NCI-H446 (cell line): Measurements from ENCODE around the gene NEDD4.
"Not testable (repeated sequence)": the region's sequence is repeated elsewhere in the genome, so short reads cannot be mapped to it uniquely, and the experiment has no call there.

Experiments
- DNase-seq, 2 experiments: peaks; one replicate each; lab custom pipeline; 2025; lab: John Stamatoyannopoulos, UW

NEDD4 gene

DNA sequence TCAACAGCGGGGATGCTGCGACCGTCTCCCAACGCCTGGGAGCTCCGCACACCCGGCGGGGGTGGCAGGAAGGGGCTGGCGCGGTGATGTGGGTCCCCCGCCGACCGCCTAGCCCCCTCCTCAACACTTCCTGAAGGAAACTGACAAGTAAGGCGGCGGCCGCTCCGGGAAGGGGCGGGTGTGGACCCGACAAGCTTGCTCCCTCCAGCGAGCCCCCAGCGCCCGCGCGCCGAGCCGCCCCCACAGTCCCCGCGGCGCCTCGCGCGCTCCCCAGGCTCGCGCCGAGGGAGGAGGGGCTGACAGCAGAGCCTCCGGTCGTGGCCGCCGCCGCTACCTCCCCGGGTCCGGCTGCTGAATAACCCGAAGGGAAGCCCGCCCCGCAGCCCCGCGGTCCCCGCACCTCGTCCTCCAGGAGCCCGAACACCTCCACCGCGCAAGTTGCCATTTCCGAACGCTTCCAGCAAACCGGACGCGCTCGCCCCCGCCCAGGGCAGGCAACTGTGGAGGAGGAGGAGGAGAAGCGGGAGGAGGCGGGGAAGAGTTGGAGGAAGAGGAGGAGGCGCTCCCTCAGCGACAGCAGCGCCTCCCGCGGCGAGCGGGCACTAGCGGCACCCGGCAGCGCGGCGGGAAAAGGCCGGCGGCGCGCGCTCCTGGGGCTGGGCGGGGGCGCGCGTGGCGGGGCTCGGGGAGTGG lies at the start of gene NEDD4:
Gene NEDD4 (minus strand): TSS at position 502 of the 693 bp plus-strand sequence. CDS start 57 bp downstream, at position 445.
- DNase-seq, result peak; percentile 14 to 74

DNA sequence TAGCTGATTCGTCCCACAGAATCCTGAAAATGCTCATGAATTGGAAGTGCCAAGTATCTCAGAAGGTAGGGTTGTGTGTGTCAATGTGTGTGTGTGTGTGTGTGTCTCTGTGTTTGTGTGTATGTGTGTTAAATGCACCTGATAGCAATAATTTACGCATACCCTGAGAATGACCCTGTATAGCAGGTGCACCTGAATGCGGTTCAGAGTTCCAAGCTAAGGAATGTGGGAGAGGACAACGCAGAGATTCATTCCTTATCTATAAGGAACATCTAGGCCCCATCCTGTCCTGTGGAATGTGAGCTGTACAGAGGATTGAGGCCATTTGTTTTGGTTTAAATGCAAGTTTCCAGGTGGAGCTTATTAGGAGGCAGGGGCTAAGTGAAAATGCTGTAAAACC lies 49.1 kb upstream of the NEDD4 start:
- no peak for DNase-seq

DNA sequence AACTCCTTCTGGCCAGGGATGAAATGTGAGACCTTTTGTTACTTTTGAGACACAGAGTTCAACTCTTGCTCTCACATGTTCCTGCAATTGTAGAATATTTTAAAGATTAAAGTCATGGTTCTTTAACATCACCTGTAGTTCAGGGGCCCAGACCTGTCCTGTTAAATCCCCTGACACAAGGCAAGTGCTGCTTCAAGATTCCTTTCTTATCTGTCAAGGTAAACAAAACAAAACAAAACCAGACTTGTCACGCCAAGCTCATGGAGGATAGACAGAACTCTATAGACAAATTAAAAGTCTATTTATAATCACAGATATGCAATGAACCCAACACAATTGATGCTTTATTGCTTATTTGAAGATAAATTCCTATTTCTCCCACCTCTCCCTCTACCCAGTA lies 48.6 kb upstream of the NEDD4 start:
- DNase-seq, result no peak

DNA sequence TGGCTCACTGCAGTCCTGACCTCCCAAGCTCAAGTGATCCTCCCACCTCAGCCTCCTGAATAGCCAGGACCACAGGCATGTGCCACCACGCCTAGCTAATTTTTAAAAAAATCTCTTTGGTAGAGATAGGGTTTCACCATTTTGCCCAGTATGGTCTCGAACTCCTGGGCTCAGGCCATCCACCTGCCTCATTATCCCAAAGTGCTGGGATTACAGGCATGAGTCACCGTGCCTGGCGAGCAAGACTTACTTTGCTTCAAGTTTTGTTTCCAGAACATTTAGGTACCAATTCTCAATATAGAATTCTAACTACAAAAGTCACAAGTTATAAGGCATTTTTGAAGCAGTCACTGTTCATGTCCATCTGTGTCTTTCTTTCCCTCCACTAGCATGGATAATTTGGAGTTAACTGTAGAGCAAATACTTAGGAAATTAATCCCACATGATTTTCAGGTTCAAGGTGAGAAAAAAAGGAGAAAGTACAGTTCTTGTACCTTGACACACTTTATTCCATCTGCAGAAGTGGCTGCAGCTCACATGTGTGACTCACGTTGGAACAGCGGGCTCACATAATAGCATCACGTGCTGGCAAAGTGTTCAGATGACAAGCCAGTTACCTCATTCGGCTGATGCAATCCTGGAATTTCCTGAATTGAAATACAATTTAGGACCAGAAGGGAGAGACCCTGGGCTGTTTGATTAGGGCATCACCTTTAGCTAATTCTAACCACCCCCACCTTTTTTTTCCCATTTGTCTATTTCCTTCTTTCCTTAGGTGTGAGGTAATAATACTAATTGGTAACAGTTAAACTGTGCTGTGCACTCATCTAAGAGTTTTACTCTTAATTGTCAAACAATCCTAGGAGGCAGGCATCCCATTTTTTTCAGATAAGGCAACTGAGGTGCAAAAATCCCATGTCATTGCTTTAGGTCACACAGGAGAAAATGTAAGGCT lies 46.9 kb upstream of the NEDD4 start:
- DNase-seq, result peak in 1 of 2 experiments; percentile 30

DNA sequence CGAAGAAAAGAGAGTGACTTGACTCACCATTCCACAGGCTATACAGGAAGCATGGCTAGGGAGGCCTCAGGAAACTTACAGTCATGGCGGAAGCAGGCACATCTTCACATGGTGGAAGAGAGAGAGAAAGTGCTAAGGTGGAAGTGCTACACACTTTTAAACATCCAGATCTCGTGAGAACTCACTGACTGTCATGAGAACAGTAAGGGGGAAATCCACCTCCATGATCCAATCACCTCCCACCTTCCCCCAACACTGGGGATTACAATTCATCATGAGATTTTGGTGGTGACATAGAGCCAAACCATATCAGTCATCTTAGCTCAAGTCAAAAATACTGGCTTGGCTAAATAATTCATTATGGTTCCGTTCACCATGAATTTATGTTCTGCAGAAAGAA lies 45.3 kb upstream of the NEDD4 start:
- DNase-seq, result no peak

DNA sequence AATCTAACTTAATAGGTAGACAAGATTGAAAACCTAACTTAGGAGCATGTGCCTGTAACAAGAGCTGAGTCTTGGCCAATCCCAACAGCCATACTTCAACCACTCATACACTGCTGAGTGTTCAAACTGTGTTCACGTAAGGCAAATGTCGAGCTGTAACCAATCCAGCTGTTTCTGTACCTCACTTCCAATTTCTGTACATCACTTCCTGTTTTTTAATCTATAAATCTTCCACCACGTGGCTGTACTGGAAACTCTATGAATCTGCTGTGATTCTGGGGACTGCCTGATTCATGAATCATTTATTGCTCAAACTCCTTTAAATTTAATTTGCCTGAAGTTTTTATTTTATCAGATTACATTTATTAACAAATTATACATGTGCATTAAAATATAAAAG lies 44.6 kb upstream of the NEDD4 start:
- DNase-seq, result no peak

DNA sequence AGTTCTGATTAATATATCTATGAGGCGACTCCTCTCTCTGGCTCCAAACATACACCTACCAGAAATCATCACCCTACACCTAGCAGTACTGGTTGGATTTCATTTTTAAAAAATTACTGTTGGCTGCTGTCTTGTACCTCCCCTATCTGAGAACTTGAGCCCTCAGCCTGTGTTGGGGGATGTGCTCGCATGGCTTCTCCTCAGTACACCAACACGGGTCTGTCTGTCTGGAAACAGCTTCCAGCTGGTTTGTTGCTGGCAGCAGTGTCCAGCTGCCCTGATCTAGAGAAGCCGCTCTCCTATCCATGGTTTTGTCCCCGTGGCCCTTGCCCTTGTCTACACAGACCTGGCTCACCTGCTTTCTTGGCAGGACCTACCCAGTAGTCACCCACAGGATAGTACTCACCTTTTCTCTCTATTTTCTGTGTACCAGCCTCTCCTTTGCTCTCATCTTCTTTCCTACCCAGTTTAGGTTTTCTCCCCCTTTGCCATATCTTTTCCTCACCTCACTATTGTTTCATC lies 43.2 kb upstream of the NEDD4 start:
- no peak for DNase-seq

DNA sequence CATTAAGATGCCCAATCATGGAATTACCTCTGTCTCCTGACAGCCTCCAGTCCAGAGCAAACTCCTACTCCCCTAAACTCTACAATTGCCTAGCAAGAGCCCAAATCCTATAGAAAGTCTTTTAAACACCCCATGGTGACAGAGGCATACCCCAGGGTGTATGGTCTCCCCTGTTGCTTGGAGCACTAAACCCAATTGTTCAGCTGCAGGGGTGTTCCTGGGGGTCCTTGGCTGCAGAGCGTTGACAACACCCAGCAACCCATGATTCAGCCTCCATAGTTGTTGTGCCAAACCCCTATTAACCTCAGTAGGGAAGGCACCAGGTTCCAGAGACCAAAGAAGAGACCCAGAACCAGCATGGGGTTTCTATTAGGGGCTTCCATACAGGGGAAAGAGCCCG lies 41.8 kb upstream of the NEDD4 start:
- DNase-seq, result no peak

DNA sequence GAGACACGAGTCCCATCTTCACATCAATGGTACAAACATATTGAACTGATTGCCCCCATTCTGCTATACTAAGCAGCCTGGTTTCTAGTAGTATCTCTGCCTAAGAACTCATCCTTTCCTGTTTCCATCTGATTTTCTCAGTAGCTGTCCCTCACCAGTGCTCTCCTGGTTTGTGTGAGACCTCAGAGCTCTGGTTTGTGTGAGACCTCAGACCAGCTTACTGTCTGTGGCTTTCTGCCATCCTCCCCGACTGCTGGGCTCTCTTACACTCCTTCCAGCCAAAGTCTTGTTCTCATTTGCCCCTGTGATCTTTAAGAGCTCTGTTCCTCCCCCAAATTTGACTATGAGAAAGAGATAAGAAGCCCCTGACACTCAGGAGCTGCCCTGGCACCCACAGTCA lies 41.1 kb upstream of the NEDD4 start:
- no peak for DNase-seq

DNA sequence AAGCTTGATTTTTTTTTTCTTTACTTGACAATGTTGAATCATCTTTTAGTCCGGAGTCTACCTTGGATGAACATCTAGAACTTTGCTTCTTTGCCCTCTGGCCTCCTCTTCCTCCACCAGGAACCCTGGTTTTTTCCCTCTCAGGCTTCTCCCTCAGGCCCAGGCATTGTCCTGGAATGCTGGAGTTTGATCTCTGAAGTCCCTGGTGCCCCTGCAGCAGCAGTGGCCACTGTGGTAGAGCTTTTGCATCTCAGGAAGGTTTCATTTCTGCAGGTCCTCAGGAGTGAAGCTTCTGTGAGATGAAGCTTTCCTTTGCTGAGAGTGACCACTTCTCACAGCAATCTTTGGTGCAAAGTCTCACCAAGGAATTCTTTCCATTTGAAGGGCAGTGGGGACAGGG lies 39.0 kb upstream of the NEDD4 start:
- no peak for DNase-seq

DNA sequence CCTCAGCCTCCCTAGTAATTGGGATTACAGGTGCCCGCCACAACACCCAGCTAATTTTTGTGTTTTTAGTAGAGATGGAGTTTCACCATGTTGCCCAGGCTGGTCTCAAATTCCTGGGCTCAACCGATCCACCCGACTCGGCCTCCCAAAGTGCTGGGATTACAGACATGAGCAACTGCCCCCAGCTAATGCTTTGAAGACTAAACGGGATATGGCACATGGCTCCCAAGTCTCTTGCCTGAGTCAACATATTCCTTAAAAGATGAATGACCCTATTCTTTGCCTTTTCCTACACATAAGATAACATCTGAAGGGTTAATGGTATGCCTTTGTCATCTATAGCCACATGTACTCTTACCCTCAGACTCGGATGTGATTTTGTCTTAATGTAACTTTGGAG lies 38.4 kb upstream of the NEDD4 start:
- no peak for DNase-seq

DNA sequence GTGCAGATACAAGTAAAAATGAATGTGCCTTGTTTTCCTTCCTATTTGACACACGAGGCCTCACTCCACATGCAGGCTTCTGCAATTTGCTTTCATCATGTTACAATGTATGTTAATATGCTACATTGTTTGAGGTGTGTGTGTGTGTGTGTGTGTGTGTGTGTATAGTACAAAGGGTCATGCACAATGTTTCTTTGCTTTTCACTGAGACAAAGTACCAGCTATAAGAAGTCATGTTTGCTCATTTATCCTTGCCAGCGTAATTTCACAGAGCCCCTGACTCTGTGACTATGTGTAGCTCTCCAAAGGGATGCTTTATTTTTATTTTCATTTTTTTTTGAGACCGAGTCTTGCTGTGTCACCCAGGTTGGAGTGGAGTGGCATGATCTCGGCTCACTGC lies 38.0 kb upstream of the NEDD4 start:
- DNase-seq, result no peak

DNA sequence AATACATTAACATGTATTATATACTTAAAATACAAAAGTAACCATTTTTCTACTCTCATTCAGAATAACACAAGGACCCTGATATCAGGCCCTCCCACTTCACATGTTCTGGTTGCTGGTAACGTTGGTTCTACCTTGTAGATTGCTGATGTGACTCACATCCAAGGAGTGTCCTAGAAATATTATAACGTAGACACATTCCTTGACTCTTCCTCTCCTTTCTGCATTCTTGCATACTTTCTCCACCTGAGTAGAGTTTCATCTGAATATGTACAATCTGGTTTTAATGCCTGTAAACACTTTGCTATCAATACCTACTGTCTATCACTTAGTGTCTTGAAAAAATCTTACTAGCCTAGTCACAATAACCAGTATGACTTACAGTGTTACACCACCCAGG lies 35.0 kb upstream of the NEDD4 start:
- DNase-seq, result no peak

DNA sequence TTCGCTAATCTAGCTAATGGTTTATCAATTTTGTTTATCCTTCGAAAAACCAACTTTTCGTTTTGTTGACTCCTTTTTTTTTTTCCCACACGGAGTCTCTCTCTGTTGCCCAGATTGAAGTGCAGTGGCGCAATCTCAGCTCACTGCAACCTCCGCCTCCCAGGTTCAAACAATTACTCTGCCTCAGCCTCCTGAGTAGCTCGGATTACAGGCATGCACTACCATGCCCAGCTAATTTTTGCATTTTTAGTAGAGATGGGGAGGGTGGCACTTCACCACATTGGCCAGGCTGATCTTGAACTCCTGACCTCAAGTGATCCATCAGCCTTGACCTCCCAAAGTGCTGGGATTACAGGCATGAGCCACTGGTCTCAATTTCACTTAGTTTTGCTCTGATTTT lies 29.7 kb upstream of the NEDD4 start:
- not testable (repeated sequence) for DNase-seq

DNA sequence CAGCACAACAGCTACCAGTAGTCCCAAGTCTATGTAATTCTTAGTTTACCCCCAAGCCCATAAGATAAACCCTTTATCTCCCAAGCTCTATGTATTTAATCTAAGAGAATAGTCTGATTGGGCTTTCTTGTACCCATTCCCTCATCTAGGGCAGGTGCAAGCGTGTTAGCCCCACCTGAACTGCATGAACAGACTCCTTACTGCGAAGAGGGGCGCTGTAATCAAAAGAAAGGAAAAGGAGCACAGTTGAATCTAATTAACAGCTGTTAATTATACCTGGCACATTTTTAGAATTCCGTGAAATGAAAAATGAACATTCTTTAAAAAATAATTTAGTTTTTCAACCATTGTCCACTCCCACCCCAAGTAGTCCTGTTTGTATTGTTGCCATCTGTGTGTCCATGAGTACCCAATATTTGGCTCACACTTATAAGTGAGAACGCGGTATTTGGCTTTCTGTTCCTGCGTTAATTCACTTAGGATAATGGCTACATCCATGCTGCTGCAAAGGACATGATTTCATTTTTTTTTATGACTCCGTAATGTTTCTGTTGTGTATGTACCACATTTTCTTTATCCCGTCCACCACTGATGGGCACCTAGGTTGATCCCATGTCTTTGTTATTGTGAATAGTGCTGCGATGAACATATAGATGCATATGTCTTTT lies 26.5 kb upstream of the NEDD4 start:
- no peak for DNase-seq

DNA sequence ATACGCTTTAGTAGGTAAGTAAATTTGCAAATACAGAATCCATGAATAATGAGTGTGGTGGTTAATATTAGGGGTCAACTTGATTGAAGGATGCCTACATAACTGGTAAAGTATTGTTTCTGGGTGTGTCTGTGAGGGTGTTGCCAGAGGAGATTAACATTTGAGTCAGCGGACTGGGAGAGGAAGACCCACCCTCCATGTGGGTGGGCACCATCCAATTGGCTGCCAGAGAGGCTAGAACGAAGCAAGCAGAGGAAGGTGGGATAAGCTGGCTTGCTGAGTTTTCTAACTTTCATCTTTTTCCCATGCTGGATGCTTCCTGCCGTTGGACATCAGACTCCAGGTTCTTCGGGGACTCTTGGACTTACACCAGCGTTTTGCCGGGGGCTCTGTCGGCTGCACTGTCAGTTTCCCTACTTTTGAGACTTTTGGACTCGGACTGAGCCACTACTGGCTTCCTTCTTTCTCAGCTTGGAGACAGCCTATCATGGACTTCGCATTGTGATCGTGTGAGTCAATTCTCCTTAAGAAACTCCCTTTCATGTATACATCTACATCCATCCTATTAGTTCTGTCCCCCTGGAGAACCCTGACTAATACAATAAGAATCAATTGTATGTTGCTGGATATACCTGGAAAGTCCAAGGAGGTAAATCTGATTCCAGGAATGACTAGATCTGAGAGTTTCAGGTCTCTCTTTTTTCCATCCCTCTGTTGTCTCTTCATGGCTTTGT lies 25.8 kb upstream of the NEDD4 start:
- no peak for DNase-seq

DNA sequence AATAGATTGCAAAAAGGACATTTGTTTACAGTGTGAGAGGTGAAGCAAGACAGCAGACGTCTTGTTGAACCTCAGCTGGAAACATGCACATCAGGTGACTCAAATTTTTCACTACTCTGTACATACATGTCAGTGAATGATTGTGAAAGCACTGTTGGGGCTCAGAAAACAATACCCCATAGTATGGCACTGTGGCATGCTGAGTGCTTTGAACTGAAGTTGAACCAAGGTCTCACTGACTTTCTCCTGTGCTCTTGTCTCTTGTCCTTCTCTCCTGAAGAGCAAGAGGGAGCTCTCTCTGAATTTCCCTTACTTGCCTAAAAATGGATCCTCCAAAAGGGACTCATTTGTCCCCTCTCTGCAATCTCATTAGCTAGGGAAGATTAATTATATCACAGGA lies 24.5 kb upstream of the NEDD4 start:
- DNase-seq, result no peak

DNA sequence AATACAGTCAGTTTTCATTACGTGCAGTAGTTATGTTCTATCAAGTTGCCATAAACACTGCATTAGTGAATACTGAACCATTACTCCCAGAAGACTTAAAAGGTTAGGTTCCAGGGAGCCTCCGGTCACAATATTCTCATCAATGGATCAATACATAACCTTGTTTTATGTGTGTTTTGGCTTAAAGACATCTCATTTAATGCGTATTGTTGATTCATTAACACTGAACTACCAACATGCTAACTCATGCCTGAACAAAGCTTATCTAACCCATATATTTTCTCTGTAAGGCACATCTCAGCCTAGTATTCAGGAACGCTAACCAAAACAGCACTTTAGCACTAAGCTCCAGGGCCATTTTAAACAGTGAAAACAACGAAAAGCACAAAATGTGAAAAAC lies 24.1 kb upstream of the NEDD4 start:
- DNase-seq, result no peak

DNA sequence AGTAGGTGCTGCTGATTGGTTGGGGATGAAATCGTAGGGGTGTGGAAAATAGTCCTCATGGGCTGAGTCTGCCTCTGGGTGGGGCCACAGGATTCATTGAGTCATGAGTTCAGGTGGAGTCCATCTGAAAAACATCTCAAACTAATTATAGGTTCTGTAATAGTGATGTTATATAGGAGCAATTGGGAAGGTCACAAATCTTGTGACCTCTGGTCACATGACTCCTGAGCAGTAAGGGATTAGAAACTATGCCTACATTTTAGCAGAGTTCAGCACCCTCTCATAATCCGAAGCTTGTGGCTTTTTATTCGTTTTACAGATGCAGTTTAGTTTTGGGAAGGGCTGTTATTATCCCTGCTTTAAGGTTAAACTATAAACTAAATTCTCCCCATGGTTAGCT lies 22.9 kb upstream of the NEDD4 start:
- no peak for DNase-seq

DNA sequence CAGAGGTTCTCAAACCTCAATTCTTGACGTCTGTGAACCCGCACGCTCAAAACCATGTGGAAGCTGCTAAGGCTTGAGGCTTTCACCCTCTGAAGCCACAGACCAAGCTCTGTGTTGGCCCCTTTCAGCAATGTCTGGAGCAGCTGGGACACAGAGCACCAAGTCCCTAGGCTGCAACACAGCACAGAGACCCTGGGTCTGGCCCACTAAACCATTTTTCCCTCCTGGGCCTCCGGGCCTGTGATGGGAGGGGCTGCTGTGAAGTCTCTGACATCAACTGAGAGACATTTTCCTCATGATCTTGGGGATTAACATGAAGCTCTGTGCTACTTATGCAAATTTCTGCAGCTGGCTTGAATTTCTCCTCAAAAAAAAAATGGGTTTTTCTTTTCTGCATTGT lies 21.3 kb upstream of the NEDD4 start:
- no peak for DNase-seq

DNA sequence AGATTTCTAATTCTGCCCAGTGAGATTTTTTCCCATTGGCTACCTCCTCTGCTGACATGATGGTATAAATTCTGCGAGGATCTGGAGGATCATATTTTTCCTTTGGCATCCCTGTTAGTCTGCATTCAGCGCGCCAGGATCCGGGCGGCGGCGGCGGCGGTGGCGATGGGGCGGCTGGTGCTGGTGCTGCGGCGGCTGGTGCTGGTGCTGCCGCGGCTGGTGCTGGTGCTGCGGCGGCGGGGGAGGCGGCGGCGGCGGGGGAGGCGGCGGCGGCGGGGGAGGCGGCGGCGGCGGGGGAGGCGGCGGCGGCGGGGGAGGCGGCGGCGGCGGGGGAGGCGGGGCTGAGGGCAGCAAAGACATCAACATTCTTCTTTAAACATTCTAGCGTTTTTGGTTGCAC lies 13.6 kb upstream of the NEDD4 start:
- DNase-seq, result not testable (repeated sequence)

DNA sequence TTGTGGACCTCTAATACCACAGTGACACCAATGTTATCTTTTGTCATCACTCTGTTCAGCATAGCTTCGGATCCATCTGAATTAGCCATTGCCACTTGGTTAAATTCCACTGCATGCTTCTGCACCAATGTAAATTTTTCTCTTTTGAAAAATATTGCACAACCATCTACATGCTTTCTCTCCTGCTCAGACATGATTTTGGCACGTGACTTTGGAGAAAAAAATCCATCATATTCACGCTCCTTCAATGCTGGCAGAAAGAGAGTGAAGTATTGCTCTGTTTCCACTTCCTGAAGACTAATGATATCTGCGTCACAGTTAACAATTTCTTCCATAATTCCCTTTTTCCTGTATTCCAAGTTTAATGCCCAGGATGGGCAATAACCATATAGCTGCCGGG lies 13.0 kb upstream of the NEDD4 start:
- not testable (repeated sequence) for DNase-seq
